ENCODE results near the gene MYL5.
A peak's percentile ranks its signal among the peaks of the same experiment; 100 is the strongest.
"Not testable (repeated sequence)": the region's sequence is repeated elsewhere in the genome, so short reads cannot be mapped to it uniquely, and the experiment has no call there.

Gene MYL5

DNA sequence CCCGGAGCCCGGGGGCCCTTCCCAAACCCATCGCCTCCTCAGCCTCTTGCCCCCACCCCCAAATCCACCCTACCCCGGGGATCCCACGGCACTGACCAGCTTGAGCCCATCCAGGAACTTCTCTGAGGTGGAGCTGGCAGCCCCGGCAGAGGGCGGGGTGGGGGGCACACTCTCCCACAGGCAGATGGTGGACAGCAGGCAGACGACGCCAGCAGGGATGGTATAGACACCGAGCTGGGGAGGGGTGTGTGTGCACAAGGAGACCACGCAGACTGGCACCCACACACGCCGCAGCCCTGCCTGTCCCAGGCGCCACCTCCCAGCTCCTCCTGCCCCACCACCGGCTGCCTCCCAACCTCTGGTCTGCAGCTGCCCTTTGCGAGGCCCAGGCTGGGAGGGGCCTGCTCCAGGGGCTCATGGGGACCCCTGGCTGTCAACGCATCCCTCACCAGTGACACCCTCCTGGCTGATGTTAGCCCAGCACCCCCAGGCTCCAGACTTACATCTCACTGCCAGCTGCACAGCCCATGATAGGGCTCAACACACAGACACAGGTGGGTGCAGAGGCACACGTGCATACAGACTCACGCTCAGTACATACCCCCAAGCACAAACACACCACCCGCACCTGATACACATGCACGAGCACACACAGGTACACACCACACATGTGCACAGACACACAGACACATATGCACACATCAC is 10.4 kb downstream of the MYL5 start:
- DNase-seq (ENCODE audit: low read depth) = no peak

DNA sequence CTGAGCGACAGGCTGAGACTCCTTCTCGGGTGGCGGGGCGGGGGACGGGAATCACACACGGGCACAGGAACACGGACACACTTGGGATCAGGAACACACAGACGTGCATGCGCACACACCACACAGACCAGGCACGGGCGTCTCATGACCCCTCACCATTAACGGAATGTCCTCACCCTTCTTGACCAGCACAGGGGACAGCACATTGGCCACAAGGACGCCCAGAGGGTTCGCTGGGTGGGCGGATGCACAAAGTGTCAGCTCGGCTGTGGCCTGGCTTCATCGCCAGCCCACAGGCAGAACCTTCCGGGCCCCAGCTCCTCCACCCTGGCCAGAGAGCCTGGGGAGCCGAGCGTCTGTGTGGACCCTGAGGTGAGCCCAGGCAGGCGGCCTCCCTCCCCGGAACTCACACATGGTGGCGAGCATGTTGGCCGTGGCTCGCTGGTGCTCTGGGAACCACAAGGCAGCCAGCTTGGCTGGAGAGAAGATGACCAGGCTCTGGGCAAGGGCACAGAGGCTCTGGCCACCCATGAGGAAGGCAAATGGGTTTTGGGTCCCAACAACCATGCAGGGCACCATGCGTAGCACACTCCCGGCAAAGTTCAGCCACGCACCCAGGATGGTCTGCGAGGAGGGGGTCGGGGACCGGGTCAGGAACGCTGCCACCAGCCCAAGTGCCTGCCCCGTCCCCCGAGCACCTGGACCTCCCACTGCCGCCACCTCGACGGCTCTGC is 11.5 kb downstream of the MYL5 start:
- no peak for DNase-seq (ENCODE audit: low read depth)

DNA sequence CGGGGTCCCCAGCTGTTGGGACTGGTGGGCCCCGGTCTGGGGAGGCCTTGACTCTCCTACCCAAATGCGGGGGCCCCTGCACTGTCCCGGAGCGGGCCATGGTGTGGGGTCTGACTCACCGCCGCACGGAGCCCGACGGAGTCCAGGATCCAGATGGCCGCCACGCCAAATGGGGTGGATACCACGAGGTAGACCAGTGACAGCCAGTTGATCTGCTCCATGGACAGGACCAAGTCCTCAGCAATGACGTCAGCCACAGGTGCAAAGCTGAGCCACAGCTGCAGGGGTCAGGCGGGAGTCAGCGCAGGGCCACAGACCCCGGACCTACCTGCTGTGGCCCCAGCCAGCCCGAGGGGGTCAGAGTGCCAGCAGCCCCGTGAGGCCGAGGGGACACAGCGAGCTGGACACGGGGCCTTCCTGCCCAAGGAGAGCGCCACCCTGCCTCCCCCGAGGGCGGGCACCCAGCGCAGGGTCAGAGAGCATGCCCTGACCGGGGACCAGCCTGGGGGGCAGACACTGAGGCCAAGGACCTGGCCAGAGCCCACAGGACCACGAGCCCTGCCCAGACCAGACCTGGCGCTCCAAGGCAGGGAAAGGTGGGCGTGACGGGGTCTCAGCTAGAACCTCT is 12.2 kb downstream of the MYL5 start:
- DNase-seq (ENCODE audit: low read depth) = no peak

DNA sequence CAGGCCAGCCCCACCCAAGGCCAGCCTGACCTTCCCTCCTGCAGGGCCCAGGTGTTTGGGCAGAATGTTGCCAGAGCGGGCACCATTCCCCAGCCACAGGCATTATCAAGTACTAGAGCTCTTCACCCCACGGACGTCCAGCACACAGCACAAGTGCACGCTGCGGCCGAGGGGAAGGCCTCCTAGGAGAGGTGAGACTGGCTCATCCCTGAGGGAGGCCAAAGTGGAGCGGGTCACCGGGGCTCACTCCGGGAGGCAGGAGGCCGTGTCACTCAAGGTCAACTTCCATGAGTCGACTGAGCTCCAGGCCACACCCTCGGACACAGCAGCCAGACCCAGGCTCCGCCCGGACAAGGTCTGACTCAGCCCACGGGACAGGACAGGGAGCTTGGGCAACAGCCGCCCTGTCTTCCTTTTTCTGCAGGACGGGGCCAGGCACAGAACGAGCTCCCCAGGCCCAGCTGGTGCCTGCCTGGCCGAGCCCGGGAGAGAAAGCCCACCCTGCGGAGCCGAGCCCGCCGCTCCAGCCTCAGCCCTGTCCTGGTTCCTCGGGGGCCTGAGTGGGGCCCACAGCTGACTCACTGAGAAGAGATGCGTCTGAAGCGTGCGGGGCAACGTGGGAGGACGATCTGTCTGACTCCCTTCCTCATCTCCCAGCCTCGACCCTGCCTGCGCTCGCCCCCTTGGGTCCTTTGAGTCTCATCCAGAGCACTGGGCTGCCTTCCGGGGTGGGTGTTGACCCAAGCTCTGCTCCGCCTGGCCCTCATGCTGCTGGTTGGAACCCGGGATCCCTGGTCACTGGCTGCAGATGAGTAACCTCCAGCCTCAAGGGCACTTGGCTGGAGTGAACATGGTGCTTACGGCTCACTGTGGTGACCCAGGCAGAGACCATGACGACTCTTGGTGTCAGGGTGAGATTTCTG is 13.0 kb downstream of the MYL5 start:
- peak; percentile 93 for DNase-seq (ENCODE audit: low read depth)

DNA sequence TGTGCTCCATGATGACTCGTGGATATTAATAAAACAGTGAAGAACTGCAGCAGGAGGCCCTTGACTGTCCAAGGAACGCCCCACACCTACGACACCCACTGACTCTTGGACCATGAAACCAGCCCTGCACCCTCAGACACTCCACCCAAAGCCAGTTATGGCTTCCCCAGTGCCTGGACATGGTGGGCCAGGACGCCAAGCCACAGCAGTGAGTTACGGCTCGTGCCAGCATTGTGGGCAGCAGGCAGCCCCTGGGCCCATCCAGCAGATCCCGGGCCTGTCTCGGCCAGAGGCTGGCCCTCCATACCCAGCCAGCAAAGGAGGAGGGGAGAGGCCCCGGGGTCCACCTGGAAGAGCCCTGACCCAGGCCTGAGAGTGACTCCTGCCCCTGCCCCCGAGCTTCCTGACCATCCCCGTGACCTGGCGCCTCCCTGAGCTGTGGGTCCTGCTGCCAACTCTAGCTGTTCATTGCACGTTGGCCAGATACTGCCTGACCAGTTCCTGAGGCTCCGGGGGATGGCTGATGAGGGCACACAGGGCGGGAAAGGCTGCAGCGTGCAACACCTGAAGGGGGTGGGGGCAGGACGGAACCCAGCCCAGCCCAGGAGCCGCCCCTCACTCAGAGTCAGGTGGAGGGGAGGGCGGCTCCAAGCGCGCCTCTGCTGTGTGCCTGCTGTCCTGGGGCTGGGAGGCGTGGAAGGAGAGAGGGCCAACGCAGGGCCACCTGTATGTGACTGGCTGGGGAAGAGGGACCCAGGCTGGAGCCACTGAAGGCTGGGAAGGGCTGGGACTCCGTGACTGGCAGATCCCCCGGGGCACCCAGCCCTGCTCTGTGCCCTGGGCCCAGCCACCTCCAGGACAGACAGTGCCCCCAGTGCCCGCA is 13.9 kb downstream of the MYL5 start:
- no peak for DNase-seq (ENCODE audit: low read depth)

DNA sequence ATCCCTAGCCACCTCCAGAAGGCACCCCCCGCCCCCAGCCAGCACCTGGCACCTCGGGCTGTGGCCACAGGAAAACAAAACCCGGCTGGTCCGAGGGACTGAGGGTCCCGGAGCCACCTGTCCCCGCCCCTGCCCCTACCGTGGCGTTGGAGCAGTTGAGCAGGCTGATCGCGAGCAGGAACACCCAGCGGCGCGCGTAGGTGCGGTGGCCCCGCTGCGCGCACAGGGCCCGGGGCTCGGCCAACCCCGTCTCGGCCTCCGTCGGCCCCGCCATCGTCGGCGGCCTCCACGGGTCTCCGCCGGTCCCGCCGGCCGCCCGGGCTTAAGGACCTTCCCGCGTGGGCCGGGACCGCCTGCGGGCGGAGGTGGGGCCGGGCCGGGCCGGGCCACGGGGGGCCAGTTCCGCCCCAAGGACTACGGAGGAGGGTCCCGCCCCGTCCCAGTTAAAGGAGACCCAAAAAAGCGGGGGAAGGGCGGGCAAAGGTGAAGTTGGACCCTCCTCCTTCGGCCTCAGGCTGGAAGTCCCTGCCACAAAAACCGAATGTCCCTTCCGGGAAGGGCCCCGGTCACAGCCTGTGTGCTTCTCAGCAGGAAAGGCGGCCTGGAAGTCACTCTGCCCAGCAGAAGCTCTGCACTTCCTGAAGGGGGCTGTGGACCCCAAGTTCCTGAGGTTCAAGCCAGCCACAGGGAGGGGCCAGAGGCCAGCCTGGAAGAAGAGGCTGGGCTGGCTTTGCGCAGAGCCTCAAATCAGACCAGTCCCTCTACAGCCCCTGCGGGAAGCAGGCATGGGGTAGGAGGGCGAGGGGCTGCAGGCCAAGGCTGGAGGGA is 14.7 kb downstream of the MYL5 start, which contains the start of gene SLC49A3:
SLC49A3 (minus strand) TSS at position 298 of the 828 bp plus-strand sequence; CDS start at position 274, 24 bp downstream.
- DNase-seq (ENCODE audit: low read depth) = no peak

DNA sequence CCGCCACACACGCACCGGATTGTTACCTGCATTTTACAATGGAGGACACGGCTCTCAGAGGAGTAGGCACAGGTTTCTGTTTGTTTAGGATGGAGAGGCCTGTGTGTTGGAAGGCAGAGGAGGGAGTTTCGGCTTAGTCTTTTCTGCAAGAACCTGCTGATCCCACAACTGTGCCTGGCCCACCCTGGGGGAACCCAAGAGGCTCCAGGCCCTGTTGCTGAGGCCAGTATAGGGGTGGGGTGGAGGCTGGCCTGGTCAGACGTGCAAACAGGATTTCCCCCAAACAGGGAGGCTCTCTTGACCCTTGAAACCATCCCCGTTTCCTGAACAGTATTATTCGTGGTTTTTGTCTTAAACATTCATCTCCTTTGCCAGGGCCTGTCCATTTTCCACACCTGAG is 15.4 kb downstream of the MYL5 start:
- no peak for DNase-seq (ENCODE audit: low read depth)

DNA sequence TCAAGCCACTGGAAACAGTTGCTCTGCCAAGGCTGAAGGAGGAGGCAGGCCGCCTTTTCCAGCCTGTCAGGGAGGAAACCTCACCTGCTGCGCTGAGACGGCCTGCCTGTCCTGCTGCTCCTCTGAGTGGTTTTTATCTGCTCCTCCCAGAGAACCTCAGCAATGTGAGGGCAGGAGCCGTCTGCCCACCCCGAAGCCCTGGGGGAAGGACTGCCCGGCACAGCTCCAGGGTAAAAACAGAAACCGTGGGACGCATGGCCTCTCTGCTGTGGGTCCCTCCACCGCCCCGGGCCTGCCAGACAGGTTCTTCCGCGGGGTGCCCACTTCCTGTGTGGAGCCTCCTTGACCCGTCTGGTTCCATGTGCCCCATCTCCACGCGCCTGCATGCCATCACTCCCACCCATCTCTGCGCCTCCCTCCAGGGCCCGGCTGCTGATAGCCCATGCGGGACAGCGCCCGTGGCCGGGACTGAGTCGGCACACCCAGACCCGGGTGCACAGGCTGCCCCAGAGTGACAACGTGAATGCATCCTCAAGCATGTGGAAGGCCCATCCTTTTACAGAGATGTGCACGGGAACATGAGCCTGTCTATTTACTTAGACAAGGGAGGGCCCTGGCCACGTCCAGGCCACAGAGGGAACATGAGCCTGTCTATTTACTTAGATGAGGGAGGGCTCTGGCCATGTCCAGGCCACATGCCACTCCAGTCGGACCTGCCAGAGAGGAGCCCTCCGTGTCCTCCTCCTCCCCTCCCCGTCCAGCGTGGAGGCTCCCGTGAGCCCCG is 18.6 kb downstream of the MYL5 start:
- no peak for DNase-seq (ENCODE audit: low read depth)

DNA sequence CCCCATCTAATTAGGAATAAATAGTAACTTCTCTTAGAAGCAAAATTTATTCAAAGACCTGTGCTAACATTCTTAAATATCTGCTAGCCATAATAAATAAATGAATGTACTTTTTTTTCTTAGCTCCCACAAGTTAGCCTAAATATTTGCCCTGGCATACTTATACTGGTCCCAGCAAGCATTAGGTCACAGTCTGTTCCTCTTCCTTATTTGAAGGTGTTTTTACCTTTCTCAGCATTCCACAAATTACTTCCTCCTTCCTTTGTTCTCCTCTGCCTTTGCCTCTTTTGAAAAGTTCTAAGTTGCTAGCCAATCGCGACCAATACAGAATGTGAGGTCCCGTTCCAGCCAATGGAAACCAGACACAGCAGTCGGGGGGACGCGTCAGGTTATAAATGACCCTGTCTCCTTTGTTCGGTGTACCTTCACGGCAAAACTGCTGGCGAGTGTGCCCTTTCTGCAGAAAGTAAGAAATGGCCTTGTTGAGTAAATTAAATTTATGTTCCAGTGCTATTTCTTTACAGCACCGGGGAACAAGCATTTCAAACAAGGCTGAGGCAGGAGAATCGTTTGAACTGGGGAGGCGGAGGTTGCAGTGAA is 20.1 kb downstream of the MYL5 start:
- DNase-seq (ENCODE audit: low read depth) = not testable (repeated sequence)

DNA sequence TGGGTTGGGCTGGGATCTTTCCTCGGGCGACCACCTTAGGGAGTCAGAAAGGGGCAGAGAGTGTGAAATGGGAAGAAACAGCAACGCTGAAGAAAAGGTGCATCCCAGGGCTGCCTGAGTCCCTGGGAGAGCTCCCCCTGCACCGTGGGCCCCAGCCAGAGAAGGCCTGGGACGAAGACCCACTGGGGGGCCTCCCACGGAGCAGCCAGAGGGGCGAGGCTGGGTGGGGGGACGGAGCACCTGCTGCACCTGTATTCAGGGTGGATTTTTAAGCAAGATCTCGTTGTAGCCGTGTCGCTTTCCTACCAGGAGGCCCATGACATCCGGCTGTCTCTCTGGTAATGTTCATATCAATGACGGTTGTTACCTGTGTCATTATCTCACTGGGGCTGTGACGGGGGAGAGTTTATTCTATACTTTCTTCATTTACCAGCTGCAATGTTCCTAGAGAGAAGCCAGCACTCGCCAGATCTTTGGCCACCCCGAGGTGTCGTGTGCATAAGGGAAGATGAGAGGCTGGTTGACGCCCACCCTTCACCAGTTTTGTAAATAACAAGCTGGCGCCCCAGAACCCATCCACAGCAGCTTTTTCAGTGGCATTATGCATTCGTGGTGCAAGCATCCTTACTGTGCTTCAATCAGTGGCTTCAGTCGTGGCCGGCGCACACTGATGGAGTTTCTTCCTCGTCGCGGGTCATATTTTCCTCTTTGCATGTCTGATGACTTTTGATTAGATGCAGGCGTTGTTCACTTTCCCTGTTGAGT is 25.7 kb downstream of the MYL5 start:
- no peak for DNase-seq (ENCODE audit: low read depth)

DNA sequence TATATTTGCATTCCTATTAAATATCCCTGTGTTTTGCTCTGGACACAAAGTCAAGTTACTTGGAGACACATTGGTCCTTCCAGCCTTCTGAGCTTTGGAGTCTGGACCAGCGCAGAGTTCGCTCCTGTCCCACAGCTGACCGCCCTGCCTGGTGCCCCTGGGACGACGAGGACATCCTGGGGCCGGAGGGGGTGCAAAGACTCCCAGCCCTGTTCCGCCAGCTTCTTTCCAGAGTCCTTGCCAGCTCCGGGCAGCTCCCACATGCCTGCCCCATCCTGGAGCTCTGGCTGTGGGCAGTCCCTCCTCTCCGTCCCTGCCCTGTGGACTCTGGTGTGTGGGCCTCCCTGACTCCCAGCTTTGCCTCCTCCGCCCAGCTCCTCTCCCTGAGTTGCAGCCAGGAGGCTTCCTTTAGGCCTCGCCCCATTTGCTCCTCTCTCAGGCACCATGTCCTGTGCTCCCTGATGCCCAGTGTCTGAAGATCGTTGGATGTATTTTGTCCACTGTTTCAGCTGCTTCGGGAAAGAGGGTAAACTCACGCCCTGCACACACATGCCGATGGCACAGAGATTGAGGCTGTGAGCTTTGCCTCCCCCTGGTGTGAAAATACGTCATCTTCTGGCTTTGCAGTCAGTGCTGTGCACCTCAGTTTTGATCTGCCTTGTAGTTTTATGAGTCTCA is 26.4 kb downstream of the MYL5 start:
- no peak for DNase-seq (ENCODE audit: low read depth)

DNA sequence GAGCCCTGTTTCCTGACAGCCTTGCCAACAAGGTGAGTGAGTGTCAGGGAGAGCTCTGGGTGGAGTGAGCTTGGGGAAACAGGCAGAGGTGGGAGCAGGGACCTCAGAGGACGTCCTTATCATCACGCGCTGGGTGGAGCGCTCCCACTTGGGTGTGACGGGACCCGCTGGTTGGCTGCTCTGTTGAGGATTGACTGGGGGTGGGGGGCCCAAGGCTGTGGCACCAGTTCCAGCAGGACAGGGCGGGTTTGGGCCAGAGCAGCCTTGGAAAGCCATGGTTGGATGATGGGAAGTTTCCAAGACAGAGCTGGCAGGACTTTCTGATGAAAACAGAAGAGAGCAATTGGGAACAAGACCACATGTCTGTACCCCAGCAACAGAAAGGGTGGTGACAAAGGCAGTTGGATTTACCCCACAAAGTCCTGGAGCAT is 28.3 kb downstream of the MYL5 start:
- no peak for DNase-seq (ENCODE audit: low read depth)

DNA sequence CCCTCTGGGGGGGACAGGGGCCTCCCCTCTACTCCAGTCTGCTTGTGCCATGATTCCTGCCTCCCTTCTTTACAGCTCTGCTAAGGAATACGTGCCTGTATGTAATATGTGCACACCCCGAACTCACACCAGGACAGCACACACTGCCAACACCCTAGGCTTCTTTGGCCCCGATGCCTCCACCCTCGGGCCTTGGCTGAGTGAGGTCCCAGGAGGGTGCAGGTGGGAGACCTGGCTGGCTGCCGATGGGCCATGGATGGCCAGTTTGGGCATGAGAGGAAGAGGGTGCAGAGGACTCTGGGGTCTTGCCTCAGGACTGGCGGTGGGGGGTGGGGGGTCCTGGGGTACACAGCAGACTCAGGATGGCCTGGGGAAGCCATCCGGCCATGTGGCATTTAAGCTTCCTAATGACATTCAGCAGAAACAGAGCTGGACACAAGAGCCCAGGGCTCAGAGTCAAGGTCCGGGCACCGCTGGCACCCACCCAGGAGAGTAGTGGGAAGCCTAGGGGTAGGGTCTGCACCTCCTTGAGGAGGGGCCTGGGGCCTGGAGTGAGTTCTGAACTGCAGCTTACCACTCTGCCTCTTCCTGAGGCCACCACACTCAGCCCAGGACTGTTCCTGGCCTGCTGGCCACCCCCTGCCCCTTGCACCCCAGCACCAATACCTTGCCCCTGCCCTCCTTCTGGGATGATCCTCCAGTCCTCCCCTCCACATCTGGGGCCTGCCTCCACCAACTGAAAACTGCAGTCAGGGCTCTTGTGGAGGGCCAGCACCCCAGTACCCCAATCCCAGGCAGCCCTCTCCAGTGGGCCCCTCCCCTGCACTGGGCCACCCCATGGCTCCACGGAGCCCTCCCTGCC is 29.2 kb downstream of the MYL5 start:
- no peak for DNase-seq (ENCODE audit: low read depth)

DNA sequence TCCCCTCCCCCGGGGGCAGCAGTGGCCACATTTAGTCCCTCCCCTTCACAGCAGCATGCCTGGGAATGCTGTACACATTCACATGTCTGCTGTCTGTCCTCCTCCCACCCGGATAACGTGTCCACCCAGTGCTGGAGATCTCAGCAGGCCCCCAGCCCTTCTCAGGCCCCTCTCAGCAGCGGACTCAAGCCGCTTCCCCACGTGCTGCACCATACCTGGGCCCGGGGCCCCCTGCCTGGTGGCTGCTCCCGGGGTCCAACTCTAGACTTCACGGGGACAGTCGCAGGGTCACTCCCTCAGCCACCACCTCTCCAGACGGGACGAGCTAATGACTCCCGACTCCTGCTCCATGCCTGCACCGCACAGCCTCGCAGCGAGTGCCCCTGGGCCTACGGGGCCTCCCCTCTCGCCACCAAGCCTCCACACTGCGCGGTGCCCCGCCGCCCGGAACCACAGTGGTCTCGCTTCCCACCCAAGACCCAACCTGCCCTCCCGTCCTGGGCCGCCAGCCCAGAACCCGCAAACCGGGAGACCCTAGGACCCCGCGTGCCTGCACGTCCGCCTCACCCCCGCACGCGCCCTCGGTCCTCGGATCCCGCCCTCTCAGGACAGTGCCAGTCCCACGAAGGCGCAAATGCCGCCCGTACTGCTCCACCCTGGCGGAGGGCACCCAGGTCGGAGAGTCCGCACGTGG is 30.0 kb downstream of the MYL5 start:
- no peak for DNase-seq (ENCODE audit: low read depth)

DNA sequence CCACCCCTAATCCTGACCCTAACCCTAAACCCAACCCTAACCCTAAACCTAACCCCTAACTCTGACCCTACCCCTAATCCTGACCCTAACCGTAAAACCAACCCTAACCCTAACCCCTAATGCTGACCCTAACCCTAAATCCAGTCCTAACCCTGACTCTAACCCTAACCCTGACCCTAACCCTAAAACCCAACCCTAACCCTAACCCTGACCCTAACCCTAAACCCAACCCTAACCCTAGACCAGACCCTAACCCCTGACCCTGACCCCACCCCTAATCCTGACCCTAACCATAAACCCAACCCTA is 30.6 kb downstream of the MYL5 start:
- no peak for DNase-seq (ENCODE audit: low read depth)

Data from amniotic epithelial cell (primary cell).